ENCODE data around the gene BLM. TPM values are rescaled to one million over a fixed set of nuclear protein-coding genes. Genes with fewer than 3 reads are reported as not detected.

BLM gene
- total and polyA plus RNA-seq, 10 of the 15 experiments (the other 5 are each of a cell fraction or from before 2014, with no cell fraction given) = 23.0 to 68.4 (median 43.9) TPM

DNA sequence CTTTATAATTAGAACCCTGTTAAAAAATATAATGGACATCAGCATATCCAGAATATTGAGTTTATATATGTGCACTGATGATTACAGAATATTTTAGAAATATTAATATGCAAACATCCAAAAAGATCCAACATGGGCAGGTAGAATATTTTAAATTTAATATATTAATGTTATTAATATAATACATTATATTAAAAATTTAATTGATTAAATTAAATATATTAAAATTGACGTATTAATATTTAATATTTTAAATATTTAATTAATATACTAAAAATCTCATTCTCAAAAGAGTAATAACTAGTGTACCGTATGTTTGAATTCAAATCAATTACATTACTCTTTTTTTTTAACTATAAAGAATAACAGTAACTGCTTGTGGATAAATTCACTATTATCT, 77.4 kb downstream of the BLM start:
- Histone ChIP-seq H4K20me1 (ENCODE audit: control insufficient read depth, insufficient read depth) (no peaks in the 10 kb centered on the region), H3K36me3 (ENCODE audit: control insufficient read depth in 2 of 2, insufficient read depth in 2 of 2, low read length in 1 of 2) (peaks cover 6 to 16% of the 10 kb centered on the region in 2 experiments; a peak in 3 of 4 replicates), H3K79me2 (ENCODE audit: control insufficient read depth, insufficient read depth, low read length) (no peaks in the 10 kb centered on the region), H3K27ac (ENCODE audit: control insufficient read depth, insufficient read depth) (no peak overlapping the region), H2AFZ (ENCODE audit: control insufficient read depth, low read depth, low read length) (no peak overlapping the region), H3K4me3 (no peak overlapping the region), H3K9ac (ENCODE audit: control insufficient read depth, insufficient read depth, low read length) (no peak overlapping the region), H3K4me2 (ENCODE audit: control insufficient read depth, insufficient read depth) (no peak overlapping the region), H3K27me3 (replicated peaks in 1 of 2; ENCODE audit: control insufficient read depth in 2 of 2, insufficient read depth in 2 of 2, low read length in 1 of 2) (no peaks in the 10 kb centered on the region), H3K4me1 (ENCODE audit: control insufficient read depth, insufficient read depth, low read length) (no peaks in the 10 kb centered on the region), H3K9me3 (replicated peaks; ENCODE audit: control insufficient read depth, insufficient read depth, low read length) (no peaks in the 10 kb centered on the region)
- no peak for FAIRE-seq
- RAD21 ChIA-PET (ENCODE audit: unreplicated experiment) = no interaction called here
- CTCF ChIA-PET = no interaction called here
- TF ChIP-seq SMAD5 (IDR thresholded peaks at IDR 0.05; ENCODE audit: low read depth) (no peak), ZBED1 (IDR thresholded peaks at IDR 0.05; ENCODE audit: borderline replicate concordance) (no peak), SIN3A (IDR thresholded peaks at IDR 0.05; ENCODE audit: low read depth, low read length) (no peak), TCF12 (IDR thresholded peaks at IDR 0.05; ENCODE audit: low read depth, low read length) (no peak), CTCF (IDR thresholded peaks at IDR 0.05 in 2 of 3, conservative IDR thresholded peaks at IDR 0.05 in 1 of 3; ENCODE audit: control insufficient read depth in 2 of 3, extremely low read depth in 1 of 3, insufficient read depth in 1 of 3, low read depth in 3 of 3, low read length in 3 of 3) (no peak), POLR2A (IDR thresholded peaks at IDR 0.05; ENCODE audit: low read depth, low read length) (no peak), CHD2 (IDR thresholded peaks at IDR 0.05; ENCODE audit: borderline replicate concordance, low read depth, low read length) (no peak)
- 95% methylated on average over 2 of the region's 2 CpGs for WGBS (ENCODE audit: insufficient coverage, insufficient replicate concordance, low lambda C conversion rate, missing lambda C conversion rate)
- no peak for DNase-seq (ENCODE audit: low read depth, low spot score)
- intact Hi-C loops (cut with micrococcal nuclease; ENCODE audit: unreplicated experiment) (no loop called here), in situ Hi-C loops (cut with MboI) (no loop called here)
- SMC1A ChIA-PET (ENCODE audit: uncharacterized antibody, unreplicated experiment) = interaction anchor here (1.0 to 1.4 kb wide), 2 partner anchors 10 to 334 kb away, joined by 3 read pairs; no protein-coding TSS in a partner anchor
- POLR2A ChIA-PET = interaction anchor here (1.3 kb wide), 1 partner anchor 20 kb away, joined by 3 read pairs; no protein-coding TSS in a partner anchor
- BruUV-seq (replicated peaks) = no TSS peak
- ATAC-seq = no peak

Data from GM12878 (cell line).